ENCODE measurements around the gene PI3. TPM values are rescaled to one million over a fixed set of nuclear protein-coding genes. Genes with fewer than 3 reads are reported as not detected.
"Not testable (repeated sequence)": the region's sequence is repeated elsewhere in the genome, so short reads cannot be mapped to it uniquely, and the experiment has no call there.

The PI3 gene
- total RNA-seq (2014; rRNA removed; shearing (Covaris generic)) = not detected in 2 replicates

GRCh38 chr20:45174434-45175364, at the start of gene PI3:
TSS of gene PI3 (plus strand) at chr20:45174902. CDS start at chr20:45174923, 21 bp downstream.
- H3K4me3 ChIP-seq (ENCODE audit: insufficient read depth, low read depth, low read length) = no peak within 1 kb of the TSS
- no peaks in the 10 kb centered on the region for H3K27me3 ChIP-seq (ENCODE audit: control insufficient read depth, insufficient read depth, low read length)
- no peak for DNase-seq
- H3K36me3 ChIP-seq (replicated peaks; ENCODE audit: control insufficient read depth, insufficient read depth, low read length) = no peaks in the 10 kb centered on the region

GRCh38 chr20:45128099-45128498, 46.6 kb upstream of the PI3 start:
- Histone ChIP-seq H3K36me3 (replicated peaks; ENCODE audit: control insufficient read depth, insufficient read depth, low read length) (no peaks in the 10 kb centered on the region), H3K27me3 (ENCODE audit: control insufficient read depth, insufficient read depth, low read length) (no peaks in the 10 kb centered on the region), H3K4me3 (ENCODE audit: insufficient read depth, low read depth, low read length) (no peak overlapping the region)
- no peak for DNase-seq

GRCh38 chr20:45136911-45137310, 37.8 kb upstream of the PI3 start:
- H3K27me3 ChIP-seq (ENCODE audit: control insufficient read depth, insufficient read depth, low read length) = no peaks in the 10 kb centered on the region; the same call in 1 of the 2 replicates
- no peaks in the 10 kb centered on the region for H3K36me3 ChIP-seq (replicated peaks; ENCODE audit: control insufficient read depth, insufficient read depth, low read length)
- DNase-seq = no peak
- H3K4me3 ChIP-seq (ENCODE audit: insufficient read depth, low read depth, low read length) = no peak overlapping the region

GRCh38 chr20:45138561-45139300, 36.0 kb upstream of the PI3 start:
- Histone ChIP-seq H3K36me3 (replicated peaks; ENCODE audit: control insufficient read depth, insufficient read depth, low read length) (no peaks in the 10 kb centered on the region), H3K27me3 (ENCODE audit: control insufficient read depth, insufficient read depth, low read length) (no peaks in the 10 kb centered on the region; the same call in 1 of the 2 replicates), H3K4me3 (ENCODE audit: insufficient read depth, low read depth, low read length) (no peak overlapping the region)
- peak; percentile 83 for DNase-seq

GRCh38 chr20:45139733-45140375, 34.8 kb upstream of the PI3 start:
- not testable (repeated sequence) for H3K27me3 ChIP-seq (ENCODE audit: control insufficient read depth, insufficient read depth, low read length); DNase-seq; H3K4me3 ChIP-seq (ENCODE audit: insufficient read depth, low read depth, low read length); H3K36me3 ChIP-seq (replicated peaks; ENCODE audit: control insufficient read depth, insufficient read depth, low read length)

GRCh38 chr20:45140836-45141235, 33.9 kb upstream of the PI3 start:
- Histone ChIP-seq H3K4me3 (ENCODE audit: insufficient read depth, low read depth, low read length) (no peak overlapping the region), H3K27me3 (ENCODE audit: control insufficient read depth, insufficient read depth, low read length) (no peaks in the 10 kb centered on the region; the same call in 1 of the 2 replicates), H3K36me3 (replicated peaks; ENCODE audit: control insufficient read depth, insufficient read depth, low read length) (no peaks in the 10 kb centered on the region)
- DNase-seq = no peak

- no peak for DNase-seq
- H3K36me3 ChIP-seq (replicated peaks; ENCODE audit: control insufficient read depth, insufficient read depth, low read length) = no peaks in the 10 kb centered on the region
- H3K27me3 ChIP-seq (ENCODE audit: control insufficient read depth, insufficient read depth, low read length) = no peaks in the 10 kb centered on the region; the same call in 1 of the 2 replicates
- H3K4me3 ChIP-seq (ENCODE audit: insufficient read depth, low read depth, low read length) = no peak overlapping the region
Observed at GRCh38 chr20:45149062-45149461, 25.6 kb upstream of the PI3 start.

GRCh38 chr20:45152405-45152804, 22.3 kb upstream of the PI3 start:
- Histone ChIP-seq H3K36me3 (replicated peaks; ENCODE audit: control insufficient read depth, insufficient read depth, low read length) (no peaks in the 10 kb centered on the region), H3K27me3 (ENCODE audit: control insufficient read depth, insufficient read depth, low read length) (no peaks in the 10 kb centered on the region), H3K4me3 (ENCODE audit: insufficient read depth, low read depth, low read length) (no peak overlapping the region)
- DNase-seq = no peak

- H3K4me3 ChIP-seq (ENCODE audit: insufficient read depth, low read depth, low read length) = no peak overlapping the region
- no peaks in the 10 kb centered on the region for H3K36me3 ChIP-seq (replicated peaks; ENCODE audit: control insufficient read depth, insufficient read depth, low read length)
- H3K27me3 ChIP-seq (ENCODE audit: control insufficient read depth, insufficient read depth, low read length) = no peaks in the 10 kb centered on the region
- no peak for DNase-seq
Observed at GRCh38 chr20:45153147-45153546, 21.6 kb upstream of the PI3 start.

- Histone ChIP-seq H3K4me3 (ENCODE audit: insufficient read depth, low read depth, low read length) (no peak overlapping the region), H3K36me3 (replicated peaks; ENCODE audit: control insufficient read depth, insufficient read depth, low read length) (no peaks in the 10 kb centered on the region), H3K27me3 (ENCODE audit: control insufficient read depth, insufficient read depth, low read length) (no peaks in the 10 kb centered on the region)
- DNase-seq = no peak
Observed at GRCh38 chr20:45153752-45154151, 20.9 kb upstream of the PI3 start.

GRCh38 chr20:45154183-45154582, 20.5 kb upstream of the PI3 start:
- Histone ChIP-seq H3K36me3 (replicated peaks; ENCODE audit: control insufficient read depth, insufficient read depth, low read length) (no peaks in the 10 kb centered on the region), H3K27me3 (ENCODE audit: control insufficient read depth, insufficient read depth, low read length) (no peaks in the 10 kb centered on the region), H3K4me3 (ENCODE audit: insufficient read depth, low read depth, low read length) (no peak overlapping the region)
- DNase-seq = no peak

GRCh38 chr20:45154794-45155193, 19.9 kb upstream of the PI3 start:
- not testable (repeated sequence) for H3K27me3 ChIP-seq (ENCODE audit: control insufficient read depth, insufficient read depth, low read length); H3K36me3 ChIP-seq (replicated peaks; ENCODE audit: control insufficient read depth, insufficient read depth, low read length); DNase-seq; H3K4me3 ChIP-seq (ENCODE audit: insufficient read depth, low read depth, low read length)

GRCh38 chr20:45156713-45157112, 18.0 kb upstream of the PI3 start:
- H3K27me3 ChIP-seq (ENCODE audit: control insufficient read depth, insufficient read depth, low read length) = no peaks in the 10 kb centered on the region
- DNase-seq = no peak
- no peaks in the 10 kb centered on the region for H3K36me3 ChIP-seq (replicated peaks; ENCODE audit: control insufficient read depth, insufficient read depth, low read length)
- no peak overlapping the region for H3K4me3 ChIP-seq (ENCODE audit: insufficient read depth, low read depth, low read length)

- no peaks in the 10 kb centered on the region for H3K27me3 ChIP-seq (ENCODE audit: control insufficient read depth, insufficient read depth, low read length)
- no peaks in the 10 kb centered on the region for H3K36me3 ChIP-seq (replicated peaks; ENCODE audit: control insufficient read depth, insufficient read depth, low read length)
- no peak for DNase-seq
- H3K4me3 ChIP-seq (ENCODE audit: insufficient read depth, low read depth, low read length) = no peak overlapping the region
Observed at GRCh38 chr20:45157962-45158361, 16.7 kb upstream of the PI3 start.
